ENCODE measurements around the gene AP4E1.

DNA sequence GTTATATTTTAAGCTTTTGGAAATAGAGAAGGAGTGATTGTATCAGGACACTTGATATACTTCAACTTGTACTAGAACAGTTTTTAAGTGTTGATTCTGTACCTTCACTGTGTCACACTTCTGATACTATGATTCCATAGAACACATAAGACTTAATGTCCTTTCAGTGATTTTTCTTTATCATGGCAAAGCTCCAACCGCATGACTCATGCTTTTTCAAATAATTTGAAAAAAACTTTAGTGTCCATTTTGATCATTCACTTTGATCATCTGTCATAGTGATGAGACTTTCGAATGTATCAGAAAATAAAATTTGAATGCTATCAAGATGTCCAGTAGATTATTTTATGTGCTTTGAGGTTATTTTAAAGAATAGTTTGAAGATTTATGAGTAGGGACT is 32.0 kb downstream of the AP4E1 start:
- TF ChIP-seq, protein P1, sequence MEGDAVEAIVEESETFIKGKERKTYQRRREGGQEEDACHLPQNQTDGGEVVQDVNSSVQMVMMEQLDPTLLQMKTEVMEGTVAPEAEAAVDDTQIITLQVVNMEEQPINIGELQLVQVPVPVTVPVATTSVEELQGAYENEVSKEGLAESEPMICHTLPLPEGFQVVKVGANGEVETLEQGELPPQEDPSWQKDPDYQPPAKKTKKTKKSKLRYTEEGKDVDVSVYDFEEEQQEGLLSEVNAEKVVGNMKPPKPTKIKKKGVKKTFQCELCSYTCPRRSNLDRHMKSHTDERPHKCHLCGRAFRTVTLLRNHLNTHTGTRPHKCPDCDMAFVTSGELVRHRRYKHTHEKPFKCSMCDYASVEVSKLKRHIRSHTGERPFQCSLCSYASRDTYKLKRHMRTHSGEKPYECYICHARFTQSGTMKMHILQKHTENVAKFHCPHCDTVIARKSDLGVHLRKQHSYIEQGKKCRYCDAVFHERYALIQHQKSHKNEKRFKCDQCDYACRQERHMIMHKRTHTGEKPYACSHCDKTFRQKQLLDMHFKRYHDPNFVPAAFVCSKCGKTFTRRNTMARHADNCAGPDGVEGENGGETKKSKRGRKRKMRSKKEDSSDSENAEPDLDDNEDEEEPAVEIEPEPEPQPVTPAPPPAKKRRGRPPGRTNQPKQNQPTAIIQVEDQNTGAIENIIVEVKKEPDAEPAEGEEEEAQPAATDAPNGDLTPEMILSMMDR (IDR thresholded peaks at IDR 0.05; ENCODE audit: borderline replicate concordance, extremely low read depth, low read length, poor library complexity, severe bottlenecking): no peak
- no peak for TF ChIP-seq EZH2 (IDR thresholded peaks at IDR 0.05; ENCODE audit: borderline replicate concordance, low read depth, low read length, severe bottlenecking)

Data from DND-41 (cell line).